ENCODE measurements around the gene DEPDC4.

The DEPDC4 gene

GRCh38 chr12:100213016-100213891 is 53.6 kb downstream of the DEPDC4 start:
- Histone ChIP-seq H3K9me3 (ENCODE audit: control insufficient read depth, insufficient read depth, low read length) (no peaks in the 10 kb centered on the region), H3K36me3 (ENCODE audit: control insufficient read depth, low read length) (peaks cover 56% of the 10 kb centered on the region)

GRCh38 chr12:100211698-100212097 is 55.2 kb downstream of the DEPDC4 start:
- H3K9me2 ChIP-seq (replicated peaks; ENCODE audit: control insufficient read depth, low read length) = no peaks in the 10 kb centered on the region
- TF ChIP-seq EZH2phosphoT487 (IDR thresholded peaks at IDR 0.05; ENCODE audit: borderline replicate concordance, low read length) (no peak), CTCF (IDR thresholded peaks at IDR 0.05; ENCODE audit: low read depth, low read length, poor library complexity, severe bottlenecking) (no peak)
- no peaks in the 10 kb centered on the region for H3K4me1 ChIP-seq (ENCODE audit: control insufficient read depth, low read length)
- no peaks in the 10 kb centered on the region for H3K27me3 ChIP-seq (ENCODE audit: control insufficient read depth, low read length)
- H3K9me3 ChIP-seq (ENCODE audit: control insufficient read depth, insufficient read depth, low read length) = no peaks in the 10 kb centered on the region
- H3F3A ChIP-seq (ENCODE audit: control insufficient read depth, insufficient read depth) = peaks cover 4% of the 10 kb centered on the region; the same call in 1 of the 2 replicates
- H3K36me3 ChIP-seq (ENCODE audit: control insufficient read depth, low read length) = peaks cover 68% of the 10 kb centered on the region
- no peak overlapping the region for H3K4me3 ChIP-seq (ENCODE audit: low read length)
- no peaks in the 10 kb centered on the region for H4K20me1 ChIP-seq (ENCODE audit: control insufficient read depth, insufficient read depth, low read depth, low read length)
- no peaks in the 10 kb centered on the region for H3K79me2 ChIP-seq (ENCODE audit: control insufficient read depth, low read length)
- no peak overlapping the region for H3K27ac ChIP-seq (ENCODE audit: low read depth, low read length)
- no peak overlapping the region for H3K4me2 ChIP-seq (ENCODE audit: low read length)

More at GRCh38 chr12:100213016-100213891, 53.6 kb downstream of the DEPDC4 start:
- no peak overlapping the region for H3K27ac ChIP-seq (ENCODE audit: low read depth, low read length)
- no peak overlapping the region for H3K4me2 ChIP-seq (ENCODE audit: low read length)
- no peak overlapping the region for H3K4me3 ChIP-seq (ENCODE audit: low read length)
- H3K79me2 ChIP-seq (ENCODE audit: control insufficient read depth, low read length) = no peaks in the 10 kb centered on the region
- H3K27me3 ChIP-seq (ENCODE audit: control insufficient read depth, low read length) = no peaks in the 10 kb centered on the region
- no peaks in the 10 kb centered on the region for H3K4me1 ChIP-seq (ENCODE audit: control insufficient read depth, low read length)
- H3K9me2 ChIP-seq (replicated peaks; ENCODE audit: control insufficient read depth, low read length) = no peaks in the 10 kb centered on the region
- no peak for TF ChIP-seq EZH2phosphoT487 (IDR thresholded peaks at IDR 0.05; ENCODE audit: borderline replicate concordance, low read length)
- no peak for TF ChIP-seq CTCF (IDR thresholded peaks at IDR 0.05; ENCODE audit: low read depth, low read length, poor library complexity, severe bottlenecking)
- H4K20me1 ChIP-seq (ENCODE audit: control insufficient read depth, insufficient read depth, low read depth, low read length) = no peaks in the 10 kb centered on the region
- H3F3A ChIP-seq (ENCODE audit: control insufficient read depth, insufficient read depth) = peaks cover 4% of the 10 kb centered on the region; the same call in 1 of the 2 replicates

DNA sequence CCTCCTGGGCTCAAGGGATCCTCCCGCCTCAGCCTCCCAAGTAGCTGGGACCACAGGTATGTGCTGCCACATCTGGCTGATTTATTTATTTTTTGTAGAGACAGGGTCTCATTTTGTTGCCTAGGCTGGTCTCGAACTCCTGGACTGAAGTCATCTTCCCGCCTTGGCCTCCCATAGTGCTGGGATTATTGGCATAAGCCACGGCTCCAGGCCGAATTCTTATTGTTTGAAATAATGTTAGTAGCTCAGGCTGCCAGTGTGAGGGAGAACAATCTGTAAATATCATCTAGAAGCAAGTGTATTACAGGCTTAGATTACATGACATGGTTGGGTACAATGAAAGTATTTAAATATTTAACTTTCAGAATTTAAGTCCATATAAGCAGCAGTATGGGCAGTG is 58.0 kb downstream of the DEPDC4 start:
- Histone ChIP-seq H3K9me3 (ENCODE audit: control insufficient read depth, insufficient read depth, low read length) (no peaks in the 10 kb centered on the region), H3F3A (ENCODE audit: control insufficient read depth, insufficient read depth) (peaks cover 4% of the 10 kb centered on the region; the same call in 1 of the 2 replicates), H3K4me2 (ENCODE audit: low read length) (no peak overlapping the region), H3K27ac (ENCODE audit: low read depth, low read length) (no peak overlapping the region), H4K20me1 (ENCODE audit: control insufficient read depth, insufficient read depth, low read depth, low read length) (no peaks in the 10 kb centered on the region), H3K4me3 (ENCODE audit: low read length) (no peak overlapping the region), H3K9me2 (replicated peaks; ENCODE audit: control insufficient read depth, low read length) (no peaks in the 10 kb centered on the region), H3K36me3 (ENCODE audit: control insufficient read depth, low read length) (peaks cover 58% of the 10 kb centered on the region), H3K79me2 (ENCODE audit: control insufficient read depth, low read length) (peaks cover 10% of the 10 kb centered on the region), H3K27me3 (ENCODE audit: control insufficient read depth, low read length) (no peaks in the 10 kb centered on the region), H3K4me1 (ENCODE audit: control insufficient read depth, low read length) (no peaks in the 10 kb centered on the region)
- no peak for TF ChIP-seq CTCF (IDR thresholded peaks at IDR 0.05; ENCODE audit: low read depth, low read length, poor library complexity, severe bottlenecking)
- TF ChIP-seq EZH2phosphoT487 (IDR thresholded peaks at IDR 0.05; ENCODE audit: borderline replicate concordance, low read length) = no peak
